HCT116 (cell line): ENCODE data around the gene SPIRE1. TPM values are rescaled to one million over a fixed set of nuclear protein-coding genes. Genes with fewer than 3 reads are reported as not detected.

Source experiments
- ATAC-seq: fragments of 200-7000 bp; cut with Tn5 transposase; 2 replicates; pipeline ENCODE4 v1.9.1; 2020; ENCODE audit warnings: mild to moderate bottlenecking, moderate library complexity
- BruUV-seq: library from RNA; stranded (reverse); fragments of 400-500 nt; replicated peaks from 2 replicates; lab custom pipeline; 2021; lab: Mats Ljungman, UMichigan
- CTCF ChIA-PET: fragments of 300-600 bp; sonication (Branson Sonifier 250); formaldehyde crosslinking; loops from one replicate; lab custom pipeline; 2021; ENCODE audit warnings: antibody characterized with exemption; lab: Charles Lee
- POLR2A ChIA-PET: fragments of 300-600, 350-600 bp; sonication (Branson Sonifier 250); formaldehyde crosslinking; loops from one replicate; lab custom pipeline; 2021; ENCODE audit warnings: antibody characterized with exemption; lab: Charles Lee
- RAD21 ChIA-PET, 2 experiments: fragments of 300-600 bp; sonication (Branson Sonifier 250); formaldehyde crosslinking; loops; one replicate each; lab custom pipeline; 2023; ENCODE audit warnings: low total read pairs in 2 of 2; ENCODE audit not compliant: uncharacterized antibody in 2 of 2, unreplicated experiment in 2 of 2, low non-redundant PET in 1 of 2; lab: Charles Lee
- DNase-seq: peaks from one replicate; pipeline ENCODE4 v3.0.0-alpha.2; 2010; ENCODE audit warnings: low read depth, low spot score
- H2AFZ ChIP-seq: fragments of 200-600 bp; shearing (Covaris generic), sonication (generic); 2 replicates; pipeline ENCODE4 v1.6.1; 2017; ENCODE audit warnings: low read depth, mixed run types, mixed read lengths, antibody characterized with exemption, low read length; ENCODE audit not compliant: poor library complexity, severe bottlenecking
- H3K27ac ChIP-seq: 2 replicates; pipeline ENCODE4 v1.5.1; 2012; ENCODE audit warnings: low read depth, low read length
- H3K27me3 ChIP-seq: fragments of 200-600 bp; sonication (generic); 2 replicates; pipeline ENCODE4 v1.6.1; 2016; ENCODE audit warnings: mixed run types, low read length, mixed read lengths; ENCODE audit not compliant: insufficient read depth
- H3K36me3 ChIP-seq, 2 experiments: fragments of 200-500 bp in 1 of 2; fragments of 200-600 bp in 1 of 2; sonication (Bioruptor generic) in 1 of 2; sonication (generic) in 1 of 2; 2 replicates each; pipeline versions ENCODE4 v1.5.1 to v1.6.1; 2014 to 2016; ENCODE audit warnings: low read length in 2 of 2, inconsistent platforms in 1 of 2, mixed read lengths in 1 of 2, mixed run types in 1 of 2; ENCODE audit not compliant: insufficient read depth in 2 of 2, control insufficient read depth in 1 of 2
- H3K4me1 ChIP-seq, 2 experiments: fragments of 200-600 bp in 1 of 2; sonication (generic) in 1 of 2; 2 replicates each; pipeline versions ENCODE4 v1.5.1 to v1.6.1; 2012 to 2017; ENCODE audit warnings: low read length in 2 of 2, inconsistent platforms in 1 of 2, mild to moderate bottlenecking in 1 of 2, mixed read lengths in 1 of 2, mixed run types in 1 of 2, moderate library complexity in 1 of 2; ENCODE audit not compliant: insufficient read depth in 2 of 2, control insufficient read depth in 1 of 2
- H3K4me2 ChIP-seq: fragments of 200-600 bp; sonication (generic); 2 replicates; pipeline ENCODE4 v1.6.1; 2017; ENCODE audit warnings: mixed run types, low read length, mixed read lengths
- H3K4me3 ChIP-seq, 2 experiments: fragments of 200-600 bp in 1 of 2; sonication (generic) in 1 of 2; replicated peaks in 1 of 2; 2 replicates each; pipeline ENCODE4 v1.5.1; 2011 to 2016; ENCODE audit warnings: low read length in 2 of 2, control low read depth in 1 of 2, low read depth in 1 of 2, mild to moderate bottlenecking in 1 of 2, mixed read lengths in 1 of 2, mixed run types in 1 of 2
- H3K79me2 ChIP-seq: fragments of 200-600 bp; sonication (generic); 2 replicates; pipeline ENCODE4 v1.6.1; 2017; ENCODE audit warnings: mild to moderate bottlenecking, mixed run types, low read length, moderate library complexity, mixed read lengths; ENCODE audit not compliant: insufficient read depth
- H3K9ac ChIP-seq: fragments of 200-600 bp; sonication (generic); 2 replicates; pipeline ENCODE4 v1.6.1; 2016; ENCODE audit warnings: low read length, mixed read lengths
- H3K9me2 ChIP-seq: fragments of 200-600 bp; sonication (generic), shearing (Covaris generic); 2 replicates; pipeline ENCODE4 v1.6.1; 2017; ENCODE audit warnings: mixed run types, mild to moderate bottlenecking, moderate library complexity; ENCODE audit not compliant: insufficient read depth
- H3K9me3 ChIP-seq, 2 experiments: fragments of 200-500 bp in 1 of 2; fragments of 200-600 bp in 1 of 2; sonication (Bioruptor generic) in 1 of 2; sonication (generic) in 1 of 2; 2 replicates each; pipeline ENCODE4 v1.6.1; 2014 to 2017; ENCODE audit warnings: low read length in 2 of 2, mixed read lengths in 2 of 2, inconsistent platforms in 1 of 2, low read depth in 1 of 2, mild to moderate bottlenecking in 1 of 2, mixed run types in 1 of 2, moderate library complexity in 1 of 2; ENCODE audit not compliant: control insufficient read depth in 1 of 2, insufficient read depth in 1 of 2
- H4K20me1 ChIP-seq: fragments of 200-600 bp; sonication (generic), shearing (Covaris generic); 2 replicates; pipeline ENCODE4 v1.6.1; 2017; ENCODE audit warnings: mixed run types, mild to moderate bottlenecking, moderate library complexity; ENCODE audit not compliant: insufficient read depth
- ATF3 ChIP-seq: IDR thresholded peaks from 2 replicates; pipeline ENCODE4 v1.6.1; 2012
- CBX3 ChIP-seq: IDR thresholded peaks from 2 replicates; pipeline ENCODE4 v1.6.1; 2012; ENCODE audit warnings: low read depth
- CEBPB ChIP-seq: IDR thresholded peaks from 2 replicates; pipeline ENCODE4 v1.6.1; 2012; ENCODE audit warnings: low read depth
- EGR1 ChIP-seq: IDR thresholded peaks from 2 replicates; pipeline ENCODE4 v1.6.1; 2012; ENCODE audit warnings: low read depth
- EZH2phosphoT487 ChIP-seq: fragments of 200-600 bp; IDR thresholded peaks from 2 replicates; pipeline ENCODE4 v1.6.1; 2018; ENCODE audit warnings: antibody characterized with exemption, borderline replicate concordance
- JUND ChIP-seq: IDR thresholded peaks from 2 replicates; pipeline ENCODE4 v1.6.1; 2012
- POLR2AphosphoS5 ChIP-seq: IDR thresholded peaks from 2 replicates; pipeline ENCODE4 v1.6.1; 2011; ENCODE audit warnings: mild to moderate bottlenecking, low read depth, low read length, moderate library complexity
- REST ChIP-seq: IDR thresholded peaks from 2 replicates; pipeline ENCODE4 v1.6.1; 2012; ENCODE audit warnings: low read depth
- SIN3A ChIP-seq: IDR thresholded peaks from 2 replicates; pipeline ENCODE4 v1.6.1; 2012; ENCODE audit warnings: low read depth
- SRF ChIP-seq: IDR thresholded peaks from 2 replicates; pipeline ENCODE4 v1.6.1; 2012; ENCODE audit warnings: low read depth
- TCF7L2 ChIP-seq: IDR thresholded peaks from 2 replicates; pipeline ENCODE4 v1.7.0; 2011; ENCODE audit warnings: borderline replicate concordance, inconsistent platforms; ENCODE audit not compliant: insufficient read depth, insufficient read length; ENCODE audit errors: extremely low read depth
- YY1 ChIP-seq: IDR thresholded peaks from 2 replicates; pipeline ENCODE4 v1.6.1; 2011; ENCODE audit warnings: low read length, low read depth, moderate library complexity, mild to moderate bottlenecking; ENCODE audit not compliant: insufficient replicate concordance; ENCODE audit errors: extremely low read depth
- ZFX ChIP-seq: fragments of 450-650 bp; IDR thresholded peaks from 2 replicates; pipeline ENCODE4 v1.6.1; 2017
- ZNF274 ChIP-seq: fragments of 200-500 bp; sonication (Bioruptor generic); IDR thresholded peaks from 2 replicates; pipeline ENCODE4 v1.6.1; 2014; ENCODE audit warnings: mild to moderate bottlenecking, low read depth, low read length, inconsistent platforms
- intact Hi-C: fragments of 100-400 bp; cut with micrococcal nuclease; formaldehyde crosslinking; loops from 2 replicates; pipeline ENCODE4 v1.10.0; 2022
- total RNA-seq: library from RNA; stranded (reverse); gene quantifications from one replicate; pipeline ENCODE4 v1.2.1, GENCODE V29; 2021; ENCODE audit not compliant: unreplicated experiment
- TF ChIP-seq, protein P1 (sequence below): IDR thresholded peaks from 2 replicates; pipeline ENCODE4 v1.6.1; 2011; ENCODE audit warnings: mild to moderate bottlenecking, low read length, moderate library complexity; ENCODE audit not compliant: insufficient replicate concordance; ENCODE audit errors: extremely low read depth

SPIRE1 gene
- total RNA-seq, 1 experiment from 2014 or later = 26.6 TPM

GRCh38 chr18:12599543-12599942 lies 58.4 kb downstream of the SPIRE1 start (continued):
- TF ChIP-seq ZNF274 = no peak
- TF ChIP-seq EZH2phosphoT487 = no peak
- no peak for TF ChIP-seq SRF
- no peak for TF ChIP-seq POLR2AphosphoS5
- TF ChIP-seq, protein P1, sequence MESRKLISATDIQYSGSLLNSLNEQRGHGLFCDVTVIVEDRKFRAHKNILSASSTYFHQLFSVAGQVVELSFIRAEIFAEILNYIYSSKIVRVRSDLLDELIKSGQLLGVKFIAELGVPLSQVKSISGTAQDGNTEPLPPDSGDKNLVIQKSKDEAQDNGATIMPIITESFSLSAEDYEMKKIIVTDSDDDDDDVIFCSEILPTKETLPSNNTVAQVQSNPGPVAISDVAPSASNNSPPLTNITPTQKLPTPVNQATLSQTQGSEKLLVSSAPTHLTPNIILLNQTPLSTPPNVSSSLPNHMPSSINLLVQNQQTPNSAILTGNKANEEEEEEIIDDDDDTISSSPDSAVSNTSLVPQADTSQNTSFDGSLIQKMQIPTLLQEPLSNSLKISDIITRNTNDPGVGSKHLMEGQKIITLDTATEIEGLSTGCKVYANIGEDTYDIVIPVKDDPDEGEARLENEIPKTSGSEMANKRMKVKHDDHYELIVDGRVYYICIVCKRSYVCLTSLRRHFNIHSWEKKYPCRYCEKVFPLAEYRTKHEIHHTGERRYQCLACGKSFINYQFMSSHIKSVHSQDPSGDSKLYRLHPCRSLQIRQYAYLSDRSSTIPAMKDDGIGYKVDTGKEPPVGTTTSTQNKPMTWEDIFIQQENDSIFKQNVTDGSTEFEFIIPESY = no peak
- TF ChIP-seq, all 23 proteins: peak for 5

DNA sequence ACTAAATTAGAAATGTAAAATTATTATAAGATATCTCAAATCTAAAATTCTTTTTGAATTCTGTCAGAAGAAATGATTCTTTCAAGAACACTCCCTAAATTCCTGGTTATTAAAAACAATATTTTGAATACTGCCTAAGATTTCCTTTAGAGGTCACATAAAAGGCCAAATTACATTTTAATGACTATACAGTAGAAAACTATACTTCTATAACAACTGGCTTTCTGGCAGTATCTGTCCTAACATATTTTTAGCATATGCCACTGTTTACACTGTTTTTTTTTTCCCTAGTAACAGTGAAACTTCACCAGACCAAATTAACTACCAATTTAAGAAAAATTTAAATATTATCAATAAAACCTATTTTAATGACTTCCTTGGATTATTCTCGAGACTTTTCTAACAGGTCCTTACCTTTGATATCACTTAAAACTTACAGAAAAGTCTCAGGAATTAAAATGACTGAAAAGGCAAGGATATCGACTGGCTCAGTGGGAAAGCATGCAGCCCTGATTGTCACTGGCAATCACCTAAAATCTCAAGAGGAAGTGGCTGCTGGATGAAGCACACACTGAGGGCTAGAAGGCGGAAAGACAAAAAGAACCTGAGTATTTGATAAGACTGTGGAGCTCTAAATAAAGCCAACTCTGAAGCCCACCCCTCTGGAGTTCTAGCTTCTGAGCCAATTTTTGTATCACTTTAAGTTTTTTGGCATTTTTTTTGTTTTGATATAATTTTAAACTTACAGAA lies 59.6 kb downstream of the SPIRE1 start:
- Histone ChIP-seq H3K27ac (no peak overlapping the region; the same call in 1 of the 2 replicates), H3K9me2 (no peaks in the 10 kb centered on the region), H3K36me3 (no peaks in the 10 kb centered on the region), H3K4me2 (peak overlapping the region; percentile 63), H4K20me1 (no peaks in the 10 kb centered on the region), H3K9ac (no peak overlapping the region), H3K27me3 (no peaks in the 10 kb centered on the region), H3K4me1 (peaks cover 38 to 39% of the 10 kb centered on the region in 2 experiments), H3K4me3 (no peak overlapping the region), H3K79me2 (0 out of 2 replicates have a peak, but pooled peaks cover 5% of the 10 kb centered on the region), H3K9me3 (no peaks in the 10 kb centered on the region), H2AFZ (no peak overlapping the region)
- BruUV-seq = no TSS peak
- no peak for DNase-seq
- ATAC-seq = no peak
- POLR2A ChIA-PET = interaction anchor here (1.0 to 1.8 kb wide), 3 partner anchors 9 to 221 kb away, joined by 3 to 7 read pairs (median 4); partner anchors contain the start of gene AFG3L2
- intact Hi-C loops = loop anchor here (5.0 kb wide), 1 partner anchor 44 kb away; no protein-coding TSS in a partner anchor
- RAD21 ChIA-PET = no interaction called here
- CTCF ChIA-PET = interaction anchor here (2.2 kb wide), 1 partner anchor 8 kb away, joined by 7 read pairs; no protein-coding TSS in a partner anchor
- TF ChIP-seq EZH2phosphoT487 (no peak), REST (no peak), CBX3 (no peak), CEBPB (no peak), YY1 (no peak), SRF (no peak), EGR1 (no peak), TCF7L2 (no peak), ZFX (no peak), SIN3A (no peak), POLR2AphosphoS5 (no peak), JUND (no peak), ATF3 (no peak)
- TF ChIP-seq, protein P1 = no peak
